ENCODE results near the gene CADM1.
A peak's percentile ranks its signal among the peaks of the same experiment; 100 is the strongest.

The CADM1 gene

DNA sequence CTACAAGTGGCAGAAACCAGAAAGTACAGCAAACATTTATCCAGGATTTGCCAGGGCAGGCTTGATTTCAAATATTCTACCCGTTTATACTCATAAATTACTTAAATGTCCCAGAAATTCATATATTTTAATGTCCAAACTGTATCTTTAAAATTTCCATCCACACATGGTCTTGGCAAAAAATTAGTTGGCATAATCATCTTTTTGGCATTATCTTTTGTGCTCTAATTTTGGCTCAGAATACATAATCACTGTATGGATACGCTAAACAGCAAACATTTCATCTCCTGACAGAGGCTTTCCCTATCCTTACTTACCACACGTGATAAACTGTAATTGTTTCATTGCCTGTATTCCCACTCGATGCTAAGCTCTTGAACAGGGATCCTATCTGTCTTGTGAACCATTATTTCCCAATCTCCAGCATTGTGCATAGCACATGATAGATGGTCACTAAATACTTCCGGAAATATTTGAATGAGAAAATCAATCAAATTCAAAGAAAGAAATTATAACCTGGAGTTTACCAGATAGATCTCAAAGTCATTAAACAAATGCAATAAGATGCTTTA is 64.2 kb downstream of the CADM1 start:
- no peak for DNase-seq

DNA sequence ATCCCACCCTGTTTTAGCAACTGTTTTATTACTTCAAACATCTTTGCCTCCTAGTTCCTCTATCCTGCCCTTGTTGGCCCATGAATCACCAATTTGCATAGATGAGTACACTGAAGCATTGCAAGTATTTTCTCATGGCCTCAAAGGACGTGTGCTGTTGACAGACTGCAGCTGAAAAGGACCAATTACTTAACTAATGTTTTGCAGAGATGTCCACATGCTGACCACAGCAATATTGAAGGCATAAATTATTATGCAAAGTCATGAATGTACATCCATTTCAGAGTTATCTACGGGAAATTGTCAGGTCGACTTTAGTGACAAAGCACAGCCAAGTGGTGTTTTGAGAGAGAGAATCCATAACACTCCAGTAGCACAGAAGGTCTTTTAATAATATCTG is 64.8 kb downstream of the CADM1 start:
- no peak for DNase-seq

DNA sequence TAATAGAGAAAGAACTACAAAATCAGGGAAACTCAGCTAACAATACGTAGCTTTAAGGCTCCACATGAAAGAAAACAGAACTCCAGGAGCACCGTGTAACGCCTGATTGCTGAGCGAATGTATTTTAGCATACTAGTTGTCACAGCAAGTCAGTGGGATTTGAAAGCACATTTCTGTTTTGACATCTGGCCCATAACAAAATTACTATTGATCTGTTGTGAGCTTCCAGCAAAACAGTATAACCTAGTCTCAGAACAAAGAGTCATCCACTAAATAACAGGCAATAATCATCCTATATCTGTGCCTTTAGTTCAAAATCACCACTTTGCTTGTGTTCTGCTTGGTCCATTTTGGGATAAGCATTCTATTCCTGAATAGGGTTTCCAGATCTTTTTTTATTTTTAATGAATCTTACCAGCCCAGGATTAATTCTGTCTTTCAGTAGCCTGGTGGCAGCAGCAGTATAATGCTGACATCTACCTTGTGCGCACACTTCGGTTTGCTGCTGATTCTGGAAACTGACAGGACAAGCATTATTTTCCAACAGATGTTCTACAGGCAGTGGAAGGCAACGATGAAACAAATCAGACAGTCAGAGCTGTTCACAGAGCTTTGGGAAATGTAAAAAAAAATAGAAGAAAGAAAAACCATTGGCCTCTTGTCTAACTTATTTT is 66.2 kb downstream of the CADM1 start:
- no peak for DNase-seq

DNA sequence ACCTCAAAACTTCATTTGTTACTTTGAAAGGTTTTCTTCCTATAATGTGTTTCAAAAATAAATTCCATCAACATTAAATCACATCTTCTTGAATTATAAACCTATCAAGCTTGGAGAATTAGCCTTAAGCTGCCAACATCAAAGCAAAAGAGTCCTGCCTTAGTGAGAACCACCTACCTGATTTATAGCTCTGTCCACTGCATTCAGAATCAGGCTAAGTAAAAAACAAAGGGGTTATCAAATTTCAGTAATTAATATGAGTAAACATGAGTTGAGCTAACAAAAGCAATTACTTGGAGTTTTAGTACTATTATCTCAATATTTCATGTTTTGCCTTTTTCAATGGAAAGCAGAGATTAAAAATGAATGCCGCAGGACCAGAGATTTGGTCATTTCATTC is 73.9 kb downstream of the CADM1 start:
- DNase-seq = peak; percentile 64

DNA sequence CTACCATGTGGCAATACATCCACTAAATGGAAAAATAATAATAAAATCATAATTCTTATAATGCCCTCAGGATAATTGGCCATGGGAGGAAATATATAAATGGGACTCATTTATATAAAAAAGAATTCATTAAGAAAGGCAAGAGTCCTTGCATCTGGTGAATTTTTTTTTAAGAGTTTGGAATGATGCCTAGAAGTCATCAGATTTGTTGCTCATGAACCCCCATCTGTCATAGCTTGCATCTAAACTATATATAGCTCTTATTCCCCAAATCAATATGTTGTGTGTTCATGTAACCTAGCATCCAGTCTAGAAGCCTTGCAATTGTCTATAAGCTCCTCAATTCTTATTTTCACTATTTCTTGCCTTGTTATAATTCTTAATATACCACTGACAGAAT is 75.9 kb downstream of the CADM1 start:
- peak; percentile 23 for DNase-seq

DNA sequence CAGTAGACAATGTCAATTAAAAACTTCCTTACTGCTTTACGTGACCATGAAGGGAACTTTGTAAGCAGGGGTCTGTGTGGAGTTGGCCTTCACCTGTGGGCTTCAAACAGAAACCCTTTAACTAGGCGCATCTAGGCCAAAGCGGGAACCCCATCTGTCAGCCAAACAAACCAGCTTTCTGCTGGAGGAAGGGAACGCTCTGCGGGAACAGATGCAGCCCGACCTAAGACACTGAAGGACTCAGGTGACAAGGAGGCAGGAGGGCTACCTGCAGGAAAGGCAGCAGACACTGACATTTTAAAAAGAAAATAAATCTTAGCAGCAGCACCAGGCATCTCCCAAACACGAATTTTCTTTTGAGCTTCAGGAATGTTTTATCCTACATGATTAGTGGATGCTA is 78.4 kb downstream of the CADM1 start:
- peak; percentile 52 for DNase-seq

DNA sequence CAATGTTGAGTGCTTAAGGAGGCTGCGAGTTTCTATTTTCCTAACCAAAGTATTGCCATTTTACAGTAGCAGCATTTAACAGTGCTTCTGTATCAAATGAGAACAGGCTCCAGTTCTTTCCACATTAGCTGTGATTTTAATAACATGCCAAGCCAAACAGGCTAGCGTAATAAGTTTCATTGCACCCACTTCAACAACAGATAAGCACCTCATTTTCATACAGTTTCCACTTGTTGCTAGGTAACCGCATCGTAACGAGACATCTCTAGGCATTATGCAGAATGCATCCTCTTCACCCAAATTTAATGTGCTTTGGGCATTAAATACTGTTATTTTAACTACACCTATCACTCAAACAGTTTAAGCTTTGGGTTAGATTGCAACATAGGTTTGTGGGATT is 79.0 kb downstream of the CADM1 start:
- DNase-seq = no peak

DNA sequence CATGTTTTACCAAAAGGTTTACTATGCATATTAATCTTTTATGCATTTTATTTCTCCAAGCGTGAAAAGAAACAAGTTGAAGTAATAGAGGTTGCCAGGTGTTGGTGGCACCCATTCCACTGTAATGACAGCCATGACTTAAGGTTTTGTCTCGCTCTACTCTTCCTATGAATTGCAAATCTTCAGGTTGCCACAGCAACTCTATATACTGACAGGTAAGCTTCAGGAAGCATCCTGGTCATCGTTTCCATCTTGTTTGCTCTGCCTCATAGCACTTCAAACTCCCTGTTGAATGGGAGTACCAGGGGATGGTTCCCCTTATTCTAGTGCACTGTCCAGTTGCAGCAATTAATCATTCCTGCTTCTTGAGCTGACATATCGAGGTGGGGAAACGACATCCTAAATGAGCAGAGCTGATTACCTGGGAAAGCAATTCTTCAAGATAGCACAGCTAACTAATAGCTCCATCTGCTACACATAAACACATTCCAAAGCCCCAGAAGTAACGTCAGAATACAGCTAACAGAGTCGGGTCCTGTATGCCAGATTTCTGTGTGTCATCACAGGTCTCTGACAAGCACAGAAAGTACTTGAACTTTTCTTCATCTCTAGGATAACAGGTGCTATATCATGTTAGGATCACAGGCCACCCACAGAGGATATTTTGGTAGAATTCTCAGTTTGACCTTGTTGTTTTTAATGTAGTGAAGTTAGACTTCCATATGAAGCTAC is 80.3 kb downstream of the CADM1 start:
- DNase-seq = peak; percentile 53

DNA sequence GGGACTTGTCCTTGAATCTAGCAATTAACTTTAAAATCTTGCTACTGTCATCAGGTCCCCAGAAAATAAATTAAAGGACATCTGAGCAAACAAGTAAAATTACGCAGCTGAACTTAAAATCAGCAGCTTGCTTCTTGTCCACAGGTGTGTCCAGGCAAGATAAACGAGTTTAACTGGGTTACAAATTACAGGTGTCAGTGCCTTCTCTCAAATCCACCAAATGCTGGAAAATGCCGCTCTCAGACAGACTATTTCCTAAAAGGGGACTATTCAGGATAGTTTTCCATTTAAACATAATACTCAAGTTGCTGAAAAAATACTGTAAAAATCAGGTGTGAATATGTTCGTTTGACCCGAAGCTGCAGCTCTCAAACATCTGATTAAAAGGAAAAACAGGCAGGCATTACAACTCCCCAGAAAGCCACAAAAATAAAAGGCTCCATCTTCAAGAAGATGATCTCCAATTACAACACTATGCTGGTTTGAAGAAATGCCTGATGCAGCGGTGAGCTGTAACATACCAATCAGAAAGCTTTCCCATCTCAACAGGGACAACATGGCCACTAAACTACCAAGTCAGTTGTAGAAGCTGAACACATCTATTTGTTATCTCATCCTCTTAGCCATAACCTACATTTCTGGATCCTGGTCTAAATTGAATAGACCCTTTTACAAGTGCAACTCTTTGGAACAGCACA is 82.1 kb downstream of the CADM1 start:
- peak; percentile 90 for DNase-seq

DNA sequence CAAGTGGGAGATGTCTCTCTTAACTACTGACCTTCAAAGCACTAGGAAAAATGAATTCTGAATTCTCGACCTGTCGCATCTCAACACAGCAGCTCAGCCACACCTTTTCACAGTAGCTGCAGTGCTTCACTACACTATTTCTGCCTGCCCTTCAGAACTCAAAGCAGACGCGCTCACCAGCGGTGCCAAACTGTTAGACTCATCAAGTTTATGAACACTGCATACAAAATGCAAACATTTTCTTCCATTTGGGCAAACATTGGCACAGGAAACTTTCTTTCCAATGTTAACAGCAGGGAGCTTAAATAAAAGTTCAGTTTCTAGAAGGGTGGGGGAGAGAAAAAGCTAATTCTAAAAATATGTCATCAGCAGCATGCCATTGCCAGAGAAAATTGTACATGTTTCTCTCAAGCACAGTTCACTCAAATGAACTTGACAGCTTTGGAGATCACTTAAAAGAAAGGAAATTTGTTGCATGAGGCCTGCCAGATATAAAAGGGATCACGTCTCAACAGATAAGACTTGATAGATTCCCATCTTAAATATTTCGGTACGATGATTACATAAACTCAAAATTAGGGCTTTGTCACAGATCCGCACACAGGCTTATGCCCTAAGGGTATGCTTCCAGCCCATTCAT is 82.7 kb downstream of the CADM1 start:
- DNase-seq = peak; percentile 87

DNA sequence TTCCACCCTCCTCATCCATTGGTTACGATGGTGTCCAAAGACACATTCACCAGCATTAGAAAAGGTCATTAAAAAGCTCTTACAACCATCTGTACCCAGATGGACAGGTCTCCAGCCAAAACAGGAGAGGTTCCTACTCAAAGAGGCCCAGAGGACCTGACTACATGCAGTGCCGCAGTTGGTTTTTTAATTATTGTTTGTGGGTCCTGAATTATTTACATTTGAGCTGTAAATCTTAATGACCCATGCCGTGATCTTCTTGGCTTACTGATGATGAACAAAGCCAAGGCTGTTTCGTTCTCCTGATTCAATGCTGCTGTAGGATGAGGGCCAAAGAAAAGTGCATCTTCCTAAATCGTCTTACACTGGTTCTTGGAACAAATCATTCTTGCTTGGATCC is 83.7 kb downstream of the CADM1 start:
- DNase-seq = peak; percentile 99

DNA sequence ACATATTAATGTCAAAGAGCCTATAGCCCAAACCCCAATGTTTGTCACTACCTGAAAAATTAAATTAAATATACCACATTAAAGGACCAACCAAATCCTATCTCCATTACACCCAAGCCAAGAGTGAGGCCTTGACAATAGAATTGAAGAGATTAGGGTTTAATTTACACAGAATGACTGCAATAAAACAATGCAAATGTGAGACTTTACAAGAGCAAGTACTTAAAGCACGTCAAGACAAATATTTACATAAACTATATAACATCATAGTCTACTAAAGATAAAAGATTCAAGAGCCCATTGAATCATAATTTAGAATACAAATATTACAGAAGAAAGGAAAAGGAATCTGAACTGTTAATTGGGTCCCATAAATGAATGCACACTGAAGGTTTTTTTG is 85.6 kb downstream of the CADM1 start:
- peak; percentile 53 for DNase-seq

DNA sequence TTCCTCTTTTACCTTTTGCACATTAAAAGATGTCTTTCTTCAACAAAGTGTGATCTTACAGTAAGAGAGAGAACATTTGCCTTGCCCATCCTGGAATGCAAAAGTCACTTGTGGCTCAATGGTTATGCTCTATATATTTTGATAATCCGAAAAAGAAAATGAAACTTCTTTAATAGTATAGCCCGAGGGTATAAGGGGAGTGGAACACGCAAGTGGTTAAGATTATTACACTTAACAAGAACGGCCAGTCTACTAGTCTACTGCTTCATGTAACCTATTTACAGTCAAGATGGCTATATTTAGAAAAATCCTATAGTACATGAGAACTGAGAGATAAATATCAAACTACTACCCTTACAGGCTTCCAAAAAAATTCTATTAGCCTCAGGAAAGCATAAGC is 86.1 kb downstream of the CADM1 start:
- DNase-seq = no peak

DNA sequence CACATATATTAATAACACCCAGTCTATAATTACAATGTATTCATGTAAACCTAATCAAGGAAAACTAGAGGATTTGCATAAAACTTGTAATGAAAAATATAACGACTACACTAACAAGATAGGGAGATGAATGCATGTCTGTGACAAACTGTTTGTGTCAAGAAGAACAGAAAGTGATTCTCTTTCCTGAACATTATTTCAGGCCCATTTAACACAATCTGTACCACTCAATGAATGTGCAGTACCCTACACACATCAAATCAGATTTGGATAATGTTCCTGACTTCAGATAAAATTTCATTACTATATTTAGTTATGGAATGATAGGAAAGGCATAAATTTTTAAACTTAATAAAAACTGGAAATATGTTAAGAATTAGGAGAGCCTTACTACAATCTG is 93.1 kb downstream of the CADM1 start:
- DNase-seq = peak; percentile 77

DNA sequence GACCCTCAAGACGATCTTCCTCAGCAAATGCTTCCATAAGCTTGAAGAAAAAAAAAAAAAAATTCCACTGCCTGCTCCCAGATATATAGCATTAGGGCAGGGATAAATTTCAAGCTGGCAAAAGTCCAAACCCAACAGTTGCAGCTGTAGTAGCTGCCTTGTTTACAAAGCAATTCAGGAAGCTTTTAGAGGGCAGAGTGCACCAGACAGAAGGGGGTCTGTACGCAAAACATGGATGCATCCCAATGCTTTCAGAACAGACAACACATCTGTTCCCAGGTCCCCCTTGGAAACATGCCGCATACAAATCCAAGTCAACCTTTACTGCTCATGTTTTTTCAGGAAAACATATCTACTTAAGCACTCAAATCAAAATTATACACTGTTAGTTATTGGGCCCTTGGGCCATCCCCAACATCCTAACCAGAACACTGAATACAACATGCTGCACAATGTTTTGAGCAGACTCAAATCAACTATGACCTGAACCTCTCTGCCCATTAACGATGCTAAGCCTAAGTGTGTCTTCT is 94.5 kb downstream of the CADM1 start:
- peak; percentile 99 for DNase-seq

DNA sequence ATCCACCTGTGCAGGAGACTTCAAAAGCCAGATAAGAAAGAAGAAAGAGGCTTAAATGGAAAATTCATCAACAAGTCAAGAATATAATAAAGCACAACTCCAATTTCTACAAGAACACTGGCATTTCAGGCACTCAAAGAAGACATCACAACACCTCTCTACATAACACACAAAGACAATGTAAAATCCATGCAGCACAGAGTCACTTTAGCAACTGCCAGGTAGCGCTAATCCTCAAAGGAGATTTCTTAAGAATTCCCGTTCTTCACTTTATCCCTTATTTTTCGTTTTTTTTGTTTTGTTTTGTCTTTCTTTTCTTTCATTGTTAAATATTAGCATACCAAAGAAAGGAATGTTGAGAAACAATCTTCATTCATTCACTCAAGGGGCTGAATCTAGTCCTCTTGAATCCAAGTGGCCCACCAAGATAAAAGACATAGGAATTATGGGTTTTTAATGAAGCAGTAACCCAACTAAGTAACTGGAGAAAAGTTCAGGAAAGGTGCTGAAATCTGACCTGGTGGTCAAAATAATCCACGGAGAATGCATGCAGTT is 95.0 kb downstream of the CADM1 start:
- peak; percentile 46 for DNase-seq

DNA sequence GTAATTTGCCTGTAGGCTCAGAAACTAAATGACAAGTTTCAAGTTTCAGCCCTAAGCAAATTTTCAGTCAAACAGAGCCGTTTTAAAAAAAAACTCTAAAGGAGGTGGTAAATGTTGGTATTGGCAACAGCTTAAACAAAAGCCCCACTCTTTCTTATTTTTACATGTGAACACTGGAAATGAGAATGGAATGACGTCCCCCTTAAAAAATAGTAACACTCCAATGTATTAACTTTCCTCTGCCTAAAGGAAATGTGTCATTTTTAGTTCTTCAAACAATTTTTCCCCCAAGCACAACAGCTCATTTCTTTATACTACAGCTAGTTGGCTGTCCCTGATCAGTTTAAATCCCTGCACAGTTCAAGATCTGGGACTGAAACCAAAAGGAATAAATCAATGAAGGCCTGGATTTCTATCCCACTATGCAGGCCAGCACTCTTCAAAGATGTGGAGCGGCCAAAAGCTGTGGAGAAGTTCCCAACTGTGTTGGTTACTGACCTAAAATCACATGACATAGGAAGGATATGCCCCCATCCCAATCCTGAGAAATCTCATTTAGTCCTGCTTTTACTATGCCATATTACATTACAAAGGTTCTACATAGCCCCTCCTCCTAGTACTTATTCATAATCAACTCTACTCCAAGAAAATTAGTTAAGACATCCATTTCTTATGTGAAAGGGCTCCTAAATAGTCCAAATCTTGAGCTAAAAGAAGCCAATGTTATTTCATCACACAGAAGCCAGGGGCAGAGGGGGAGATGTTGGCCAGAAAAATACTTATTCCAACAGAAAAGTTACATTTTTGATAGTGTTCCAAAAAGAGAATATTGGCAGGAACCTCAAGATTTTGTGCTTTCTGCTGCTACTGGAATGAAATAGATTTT is 95.9 kb downstream of the CADM1 start:
- peak; percentile 64 for DNase-seq

DNA sequence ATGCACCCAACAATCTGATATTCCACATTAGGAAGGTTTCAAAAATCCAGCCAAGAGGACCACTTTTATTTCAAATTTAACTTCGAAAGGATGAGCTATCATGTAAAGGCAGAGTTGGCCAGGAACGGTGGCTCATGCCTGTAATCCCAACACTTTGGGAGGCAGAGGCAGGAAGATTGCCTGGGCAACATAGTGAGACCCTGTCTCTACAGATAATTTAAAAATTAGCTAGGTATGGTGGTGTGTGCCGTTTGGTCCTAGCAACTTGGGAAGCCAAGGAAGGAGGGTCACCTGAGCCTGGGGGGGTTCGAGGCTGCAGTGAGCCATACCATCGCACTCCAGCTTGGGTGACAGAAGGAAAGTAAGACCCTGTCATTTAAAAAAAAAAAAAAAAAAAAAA is 96.7 kb downstream of the CADM1 start:
- DNase-seq = no peak

DNA sequence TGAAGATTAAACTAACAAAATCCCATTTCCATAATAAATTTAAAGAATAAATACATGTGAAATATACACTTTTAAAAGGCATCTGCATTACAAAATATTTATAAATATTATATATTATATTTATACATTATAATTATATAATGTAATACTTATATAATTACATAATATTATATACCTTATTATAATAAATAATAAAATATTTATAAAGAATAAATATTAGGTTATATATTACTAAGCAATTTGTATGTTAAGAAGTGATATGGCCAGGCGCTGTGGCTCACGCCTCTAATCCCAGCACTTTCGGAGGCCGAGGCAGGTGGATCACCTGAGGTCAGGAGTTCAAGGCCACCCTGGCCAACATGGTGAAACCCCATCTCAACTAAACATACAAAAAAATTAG is 97.8 kb downstream of the CADM1 start:
- no peak for DNase-seq

DNA sequence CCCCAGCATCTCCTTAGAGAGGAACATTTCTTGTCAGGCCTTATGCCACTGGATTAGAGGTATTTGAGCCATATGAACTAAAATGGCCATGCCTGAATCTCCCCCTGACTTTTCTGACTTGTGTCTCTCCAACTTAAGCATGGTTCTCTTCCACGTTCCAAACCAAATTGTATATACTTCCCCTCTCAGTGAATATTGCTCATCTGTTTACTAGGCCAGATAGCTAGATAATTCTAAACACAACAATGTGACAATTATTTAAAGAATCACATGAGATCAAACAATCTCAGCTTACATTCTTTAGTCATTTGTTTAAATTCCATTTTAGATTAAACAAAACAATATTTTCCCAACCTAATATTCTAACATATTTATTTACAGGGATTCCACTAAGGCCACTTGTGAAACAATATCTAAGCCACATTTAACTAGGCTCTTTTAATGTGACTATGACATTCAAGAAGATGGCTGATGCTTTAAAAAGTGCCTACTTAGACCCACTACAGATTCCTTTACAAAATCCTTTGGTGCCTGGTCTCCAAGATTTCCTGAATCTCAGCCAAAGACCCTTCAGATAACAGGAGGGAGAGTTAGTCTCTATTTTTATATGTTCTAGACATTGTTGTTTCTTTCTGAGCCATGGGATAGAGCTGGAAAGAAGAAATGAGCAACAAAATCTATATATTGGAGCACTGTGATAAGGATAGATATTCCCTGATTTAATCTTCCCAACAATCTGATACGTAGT is 105.7 kb downstream of the CADM1 start:
- DNase-seq = no peak

DNA sequence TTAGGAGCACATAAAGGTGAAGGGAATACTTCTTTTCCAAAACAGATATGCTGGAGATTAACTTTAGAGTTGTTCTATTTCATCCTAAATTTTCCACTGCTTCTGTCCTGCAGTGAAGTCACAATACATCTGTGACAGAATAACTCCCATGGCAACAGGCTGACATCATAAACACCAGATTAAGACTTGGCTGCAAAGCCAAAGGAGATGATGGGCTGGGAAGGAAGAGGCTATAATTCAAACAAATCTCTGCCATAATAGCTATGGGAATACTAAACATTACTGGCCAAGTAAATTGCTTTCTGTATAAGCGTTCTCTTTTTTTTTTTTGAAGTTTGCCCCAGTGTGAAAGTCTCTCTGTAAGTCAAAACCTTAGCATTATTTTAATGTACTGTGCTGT is 107.7 kb downstream of the CADM1 start:
- peak; percentile 72 for DNase-seq
